T-helper 17 cell (primary cell): ENCODE data around the gene TLE6. TPM values are rescaled to one million over a fixed set of nuclear protein-coding genes. Genes with fewer than 3 reads are reported as not detected.
"Not testable (repeated sequence)": the region's sequence is repeated elsewhere in the genome, so short reads cannot be mapped to it uniquely, and the experiment has no call there.

Experiments
- ATAC-seq: fragments of 150-1000 bp; cut with Tn5 transposase; 2 replicates; pipeline ENCODE4 v1.10.0; 2021; ENCODE audit warnings: mild to moderate bottlenecking, moderate library complexity
- DNase-seq, 3 donors: peaks; one replicate each; pipeline versions ENCODE4 v3.0.0 to v3.0.0-alpha.2; 2020 to 2021
- H3K9me3 ChIP-seq: one replicate; pipeline ENCODE4 v1.7.0; 2013; ENCODE audit warnings: low read length, mild to moderate bottlenecking; ENCODE audit not compliant: control insufficient read depth, poor library complexity, severe bottlenecking
- H3K27ac Mint-ChIP-seq: one replicate; pipeline ENCODE4 v1.8.0; 2022; ENCODE audit warnings: mild to moderate bottlenecking, moderate library complexity, mixed read lengths
- H3K27me3 Mint-ChIP-seq: one replicate; pipeline ENCODE4 v1.8.0; 2022; ENCODE audit warnings: mixed read lengths
- H3K36me3 Mint-ChIP-seq: one replicate; pipeline ENCODE4 v1.8.0; 2022; ENCODE audit warnings: low read depth, mixed read lengths
- H3K4me1 Mint-ChIP-seq: one replicate; pipeline ENCODE4 v1.8.0; 2022; ENCODE audit warnings: mild to moderate bottlenecking, mixed read lengths
- H3K4me3 Mint-ChIP-seq: one replicate; pipeline ENCODE4 v1.8.0; 2022; ENCODE audit warnings: mild to moderate bottlenecking, moderate library complexity, mixed read lengths
- total RNA-seq, 4 donors: library from RNA in 2 of 4; stranded (reverse) in 2 of 4; gene quantifications; one replicate each; pipeline ENCODE4 v1.2.3 and lab custom pipeline; 2022 to 2026

TLE6 gene
- total RNA-seq, result under 1 TPM in 1 of 2 donors, not detected in 1; 0.29 TPM
- 0 to 0.08 reads per million in 2 donors for total RNA-seq (lab: John Stamatoyannopoulos, UW)

GRCh38 chr19:2977001-2977745, at the start of gene TLE6:
TSS of gene TLE6 (plus strand) at chr19:2977564. CDS start at chr19:2978234, 670 bp downstream.
- Mint-ChIP-seq H3K4me3 (peak within 1 kb of the TSS; percentile 94), H3K27me3 (peaks cover 15% of the 10 kb centered on the region), H3K27ac (peak within 1 kb of the TSS; percentile 72), H3K4me1 (peaks cover 14% of the 10 kb centered on the region), H3K36me3 (no peaks in the 10 kb centered on the region)
- ATAC-seq (peak; percentile 100), DNase-seq (peak; percentile 83 to 89 (median 88))
- H3K9me3 ChIP-seq, result no peaks in the 10 kb centered on the region

- H3K9me3 ChIP-seq, result peaks cover 16% of the 10 kb centered on the region
- Mint-ChIP-seq H3K36me3 (peaks cover 3% of the 10 kb centered on the region), H3K27me3 (no peaks in the 10 kb centered on the region)
Measured at GRCh38 chr19:2933490-2933910, 43.9 kb upstream of the TLE6 start.

GRCh38 chr19:2935863-2936262, 41.5 kb upstream of the TLE6 start:
- DNase-seq, ATAC-seq, H3K4me3 Mint-ChIP-seq, H3K36me3 Mint-ChIP-seq, H3K27me3 Mint-ChIP-seq, H3K4me1 Mint-ChIP-seq, H3K27ac Mint-ChIP-seq: not testable (repeated sequence)
- H3K9me3 ChIP-seq, result peaks cover 16% of the 10 kb centered on the region

More at GRCh38 chr19:2933490-2933910, 43.9 kb upstream of the TLE6 start:
- ATAC-seq (no peak), DNase-seq (no peak)
- Mint-ChIP-seq H3K4me1 (no peaks in the 10 kb centered on the region), H3K4me3 (no peak overlapping the region), H3K27ac (no peak overlapping the region)

- no peak overlapping the region for H3K27ac Mint-ChIP-seq
- DNase-seq (no peak), ATAC-seq (no peak)
- H3K9me3 ChIP-seq, result no peaks in the 10 kb centered on the region
- H3K36me3 Mint-ChIP-seq, result no peaks in the 10 kb centered on the region
- no peaks in the 10 kb centered on the region for H3K27me3 Mint-ChIP-seq
- peaks cover 16% of the 10 kb centered on the region for H3K4me1 Mint-ChIP-seq
- peak overlapping the region; percentile 59 for H3K4me3 Mint-ChIP-seq
Measured at GRCh38 chr19:2942928-2943640, 34.3 kb upstream of the TLE6 start.

DNA sequence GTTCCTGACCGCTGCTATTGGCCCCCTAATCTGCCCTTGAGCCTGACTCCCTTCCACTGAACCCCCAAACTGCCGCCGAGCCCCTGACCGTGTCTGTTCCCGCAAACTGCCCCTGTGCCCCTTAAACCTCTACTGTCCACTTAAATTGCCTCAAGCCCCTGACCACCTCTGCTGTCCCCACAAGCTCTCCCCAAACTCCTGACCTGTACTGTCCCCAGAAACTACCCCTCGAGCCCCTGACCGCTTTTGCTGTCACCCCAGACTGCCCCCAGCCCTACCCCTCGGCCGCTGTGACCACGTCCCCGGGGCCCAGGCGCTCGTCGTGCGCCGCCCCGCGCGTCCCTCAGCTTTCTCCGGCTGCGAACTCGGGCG, 33.0 kb upstream of the TLE6 start:
- no peaks in the 10 kb centered on the region for H3K9me3 ChIP-seq
- DNase-seq (no peak), ATAC-seq (no peak)
- H3K27me3 Mint-ChIP-seq, result no peaks in the 10 kb centered on the region
- peaks cover 18% of the 10 kb centered on the region for H3K4me1 Mint-ChIP-seq
- peak overlapping the region; percentile 94 for H3K4me3 Mint-ChIP-seq
- peak overlapping the region; percentile 89 for H3K27ac Mint-ChIP-seq
- H3K36me3 Mint-ChIP-seq, result no peaks in the 10 kb centered on the region

- H3K9me3 ChIP-seq, result no peaks in the 10 kb centered on the region
- peak; percentile 91 to 96 (median 95) for DNase-seq
- Mint-ChIP-seq H3K4me3 (peak within 1 kb of the TSS; percentile 94), H3K36me3 (no peaks in the 10 kb centered on the region), H3K27ac (peak within 1 kb of the TSS; percentile 89), H3K4me1 (peaks cover 24% of the 10 kb centered on the region), H3K27me3 (no peaks in the 10 kb centered on the region)
- peak; percentile 98 for ATAC-seq
Measured at GRCh38 chr19:2944775-2945574, 32.4 kb upstream of the TLE6 start, which contains the start of gene ZNF77. TSS of gene ZNF77 (minus strand) at chr19:2944971. CDS start at chr19:2944840, 131 bp downstream.

DNA sequence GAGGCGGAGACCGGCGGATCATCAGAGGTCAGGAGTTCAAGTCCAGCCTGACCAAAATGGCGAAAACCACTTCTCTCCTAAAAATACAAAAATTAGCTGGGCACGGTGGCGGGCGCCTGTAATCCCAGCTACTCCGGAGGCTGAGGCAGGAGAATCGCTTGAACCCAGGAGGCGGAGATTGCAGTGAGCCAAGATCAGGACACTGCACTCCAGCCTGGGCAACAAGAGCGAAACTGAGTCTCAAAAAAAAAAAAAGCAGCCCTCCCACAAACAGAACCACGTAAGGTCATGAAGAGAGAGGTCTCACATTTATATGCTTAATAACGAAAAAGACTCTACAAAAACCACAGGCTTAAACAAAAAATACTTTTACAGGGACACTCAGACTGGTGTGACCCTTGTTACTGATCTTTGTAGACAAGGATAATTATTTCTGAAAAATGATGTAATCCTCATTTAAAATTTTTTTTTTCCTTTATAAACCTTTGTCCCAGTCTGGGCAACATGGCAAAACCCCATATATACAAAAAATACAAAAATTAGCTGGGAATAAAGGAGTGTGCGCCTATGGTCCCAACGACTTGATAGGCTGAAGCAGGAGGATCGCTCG, 31.7 kb upstream of the TLE6 start:
- no peak for ATAC-seq
- no peaks in the 10 kb centered on the region for H3K27me3 Mint-ChIP-seq
- H3K4me3 Mint-ChIP-seq, result peak overlapping the region; percentile 94
- peak overlapping the region; percentile 89 for H3K27ac Mint-ChIP-seq
- no peaks in the 10 kb centered on the region for H3K36me3 Mint-ChIP-seq
- H3K4me1 Mint-ChIP-seq, result peaks cover 24% of the 10 kb centered on the region
- no peak for DNase-seq
- H3K9me3 ChIP-seq, result no peaks in the 10 kb centered on the region

DNA sequence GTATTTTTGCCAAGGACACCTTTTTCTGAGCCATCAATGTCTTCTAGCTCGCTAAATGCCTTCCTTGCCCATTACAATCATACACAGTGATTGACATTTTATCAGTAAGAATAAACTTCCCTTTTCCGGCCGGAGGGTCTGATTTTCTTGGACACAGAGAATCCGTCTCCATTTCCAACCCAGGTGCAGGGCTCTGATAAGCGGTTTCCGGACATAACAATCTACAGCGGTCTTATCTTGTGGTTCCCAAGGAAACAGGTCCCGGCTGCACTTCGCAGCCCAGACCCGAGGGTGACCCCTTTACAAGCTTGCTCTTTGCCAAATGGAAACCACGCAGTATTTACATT, 27.5 kb upstream of the TLE6 start:
- no peaks in the 10 kb centered on the region for H3K9me3 ChIP-seq
- peaks cover 16% of the 10 kb centered on the region for H3K4me1 Mint-ChIP-seq
- peak overlapping the region; percentile 99 for H3K27ac Mint-ChIP-seq
- DNase-seq (no peak), ATAC-seq (peak; percentile 0)
- H3K36me3 Mint-ChIP-seq, result no peaks in the 10 kb centered on the region
- H3K4me3 Mint-ChIP-seq, result peak overlapping the region; percentile 96
- H3K27me3 Mint-ChIP-seq, result no peaks in the 10 kb centered on the region

DNA sequence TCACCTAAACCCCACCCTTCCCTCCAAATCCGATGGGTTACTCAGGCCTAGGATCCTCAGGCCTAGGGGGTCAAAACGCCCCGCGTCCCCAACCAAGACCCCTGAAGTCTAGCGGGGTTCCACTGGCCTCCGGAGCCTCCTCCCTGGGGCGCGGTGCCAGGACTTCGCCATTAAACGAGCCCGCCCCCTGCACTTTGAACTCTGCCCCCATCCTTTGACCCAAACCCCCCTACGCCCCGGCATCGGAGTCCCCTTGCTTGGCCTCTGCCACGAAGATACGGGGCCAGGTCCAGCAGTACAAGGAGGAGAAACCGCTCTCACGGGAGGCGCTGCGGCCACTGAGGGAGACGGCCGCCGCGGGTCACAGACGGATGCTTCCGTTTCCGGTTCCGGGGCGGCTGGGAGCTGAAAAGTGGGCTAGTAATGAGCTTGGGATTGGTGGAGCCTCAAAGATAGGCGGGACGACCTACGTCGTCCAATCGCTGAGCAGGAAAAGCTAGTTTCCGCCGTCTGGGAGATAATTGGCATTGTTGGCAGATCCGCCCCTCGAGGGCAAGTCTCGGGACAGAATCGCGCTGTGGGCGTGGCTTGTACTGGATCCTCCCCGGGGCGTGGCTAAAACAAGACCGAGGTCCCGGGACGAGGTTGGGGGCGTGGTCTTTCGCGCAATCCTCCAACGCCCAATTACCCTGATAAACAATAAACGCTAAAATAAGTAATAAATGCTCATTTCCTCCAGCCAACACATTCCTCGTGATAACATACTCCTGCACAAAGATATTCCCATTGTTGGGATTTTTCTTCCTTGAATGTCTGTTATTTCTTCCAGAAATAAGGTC, 26.9 kb upstream of the TLE6 start:
- H3K27me3 Mint-ChIP-seq, result no peaks in the 10 kb centered on the region
- ATAC-seq, result peak; percentile 96

DNA sequence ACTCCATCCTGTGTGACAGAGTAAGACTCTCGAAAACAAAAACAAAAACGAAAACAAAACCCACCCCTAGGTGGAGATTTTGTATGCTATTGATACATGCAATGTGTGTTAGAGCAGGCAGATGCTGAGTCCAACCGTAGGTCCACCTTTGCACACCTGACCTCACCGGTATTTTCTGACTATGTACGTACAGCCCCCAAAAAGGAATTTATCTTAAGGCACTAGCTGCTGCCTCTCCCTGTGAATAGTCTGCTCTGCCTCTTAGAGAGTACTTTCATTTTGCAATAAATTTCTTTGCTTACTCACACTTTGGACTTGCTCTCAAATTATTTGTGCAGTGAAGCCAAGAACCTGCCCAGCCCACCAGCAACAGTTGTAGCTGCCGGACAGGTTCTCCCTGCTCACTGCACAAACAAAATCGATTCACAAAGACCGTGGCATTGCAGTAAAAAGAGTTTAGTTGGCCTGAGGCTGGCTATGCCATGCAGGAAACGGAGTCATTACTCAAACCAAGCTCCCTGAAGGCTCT, 24.3 kb upstream of the TLE6 start:
- peaks cover 12% of the 10 kb centered on the region for H3K4me1 Mint-ChIP-seq
- H3K27me3 Mint-ChIP-seq, result no peaks in the 10 kb centered on the region
- H3K36me3 Mint-ChIP-seq, result no peaks in the 10 kb centered on the region
- DNase-seq, result no peak
- H3K27ac Mint-ChIP-seq, result no peak overlapping the region
- H3K9me3 ChIP-seq, result no peaks in the 10 kb centered on the region
- ATAC-seq, result no peak
- no peak overlapping the region for H3K4me3 Mint-ChIP-seq

More for the DNA sequence above, 26.9 kb upstream of the TLE6 start:
- peak overlapping the region; percentile 99 for H3K27ac Mint-ChIP-seq
- peak; percentile 99 to 100 (median 99) for DNase-seq
- peak overlapping the region; percentile 96 for H3K4me3 Mint-ChIP-seq
- peaks cover 12% of the 10 kb centered on the region for H3K4me1 Mint-ChIP-seq
- no peaks in the 10 kb centered on the region for H3K9me3 ChIP-seq
- no peaks in the 10 kb centered on the region for H3K36me3 Mint-ChIP-seq

DNA sequence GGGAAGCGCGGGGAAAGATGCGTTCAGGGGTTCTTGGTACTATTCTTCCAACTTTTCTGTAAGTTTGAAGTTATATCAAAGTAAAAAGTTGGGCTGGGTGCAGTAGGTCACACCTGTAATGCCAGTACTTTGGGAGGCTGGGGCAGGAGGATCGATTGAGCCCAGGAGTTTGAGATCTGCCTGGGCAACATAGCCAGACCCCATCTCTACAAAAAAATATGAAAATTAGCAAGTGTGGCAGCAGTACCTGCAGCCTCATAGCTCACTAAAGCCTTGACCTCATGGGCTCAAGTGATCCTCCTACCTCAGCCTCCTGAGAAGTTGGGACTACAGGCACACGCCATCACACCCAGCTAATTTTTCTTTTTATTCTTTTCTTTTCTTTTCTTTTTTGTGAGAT, 20.2 kb upstream of the TLE6 start:
- Mint-ChIP-seq H3K27ac (no peak overlapping the region), H3K4me1 (peaks cover 3% of the 10 kb centered on the region), H3K36me3 (no peaks in the 10 kb centered on the region), H3K27me3 (no peaks in the 10 kb centered on the region), H3K4me3 (no peak overlapping the region)
- no peak for DNase-seq
- ATAC-seq, result no peak
- H3K9me3 ChIP-seq, result no peaks in the 10 kb centered on the region

DNA sequence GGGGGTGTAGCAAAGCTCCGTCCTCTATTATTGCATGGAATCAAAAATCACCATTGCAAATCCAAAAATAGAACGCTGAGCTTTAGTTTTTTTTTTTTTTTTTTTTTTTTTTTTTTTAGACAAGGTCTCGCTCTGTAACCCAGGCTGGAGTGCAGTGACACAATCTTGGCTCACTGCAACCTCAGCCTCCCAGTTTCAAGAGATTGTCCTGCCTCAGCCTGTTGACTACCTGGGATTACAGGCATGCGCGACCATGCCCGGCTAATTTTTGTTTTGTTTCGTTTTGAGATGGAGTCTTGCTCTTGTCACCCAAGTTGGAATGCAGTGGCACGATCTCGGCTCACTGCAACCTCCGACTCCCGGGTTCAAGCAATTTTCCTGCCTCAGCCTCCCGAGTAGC, 17.2 kb upstream of the TLE6 start:
- Mint-ChIP-seq H3K4me3 (no peak overlapping the region), H3K4me1 (peaks cover 3% of the 10 kb centered on the region), H3K27me3 (no peaks in the 10 kb centered on the region), H3K27ac (no peak overlapping the region), H3K36me3 (no peaks in the 10 kb centered on the region)
- DNase-seq (no peak), ATAC-seq (no peak)
- no peaks in the 10 kb centered on the region for H3K9me3 ChIP-seq
